DMS114 treated with DMSO at 0.1 percent for 48 hours (cell line): ENCODE measurements around the gene COG2.

Experiments
- DNase-seq: peaks from one replicate; lab custom pipeline; 2025; ENCODE audit not compliant: unreplicated experiment; lab: John Stamatoyannopoulos, UW

COG2 gene

DNA sequence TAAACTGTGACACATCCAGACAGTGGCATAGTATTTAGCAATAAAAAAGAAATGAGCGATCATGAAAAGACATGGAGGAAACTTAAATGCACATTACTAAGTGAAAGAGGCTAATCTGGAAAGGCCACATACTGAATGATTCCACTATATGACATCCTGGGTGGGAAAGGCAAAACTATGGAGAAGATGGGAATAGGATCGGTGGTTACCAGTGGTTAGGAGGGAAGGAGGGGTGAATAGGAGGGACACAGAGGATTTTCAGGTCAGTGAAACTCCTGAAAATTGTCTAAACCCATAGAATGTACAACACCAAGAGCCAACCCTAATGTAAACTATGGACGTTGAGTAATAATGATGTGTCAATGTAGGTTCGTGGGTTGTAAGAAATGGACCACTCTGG, 57.9 kb downstream of the COG2 start:
- no peak for DNase-seq

- DNase-seq = no peak
Observed at GRCh38 chr1:230701434-230701833, 59.2 kb downstream of the COG2 start.

DNA sequence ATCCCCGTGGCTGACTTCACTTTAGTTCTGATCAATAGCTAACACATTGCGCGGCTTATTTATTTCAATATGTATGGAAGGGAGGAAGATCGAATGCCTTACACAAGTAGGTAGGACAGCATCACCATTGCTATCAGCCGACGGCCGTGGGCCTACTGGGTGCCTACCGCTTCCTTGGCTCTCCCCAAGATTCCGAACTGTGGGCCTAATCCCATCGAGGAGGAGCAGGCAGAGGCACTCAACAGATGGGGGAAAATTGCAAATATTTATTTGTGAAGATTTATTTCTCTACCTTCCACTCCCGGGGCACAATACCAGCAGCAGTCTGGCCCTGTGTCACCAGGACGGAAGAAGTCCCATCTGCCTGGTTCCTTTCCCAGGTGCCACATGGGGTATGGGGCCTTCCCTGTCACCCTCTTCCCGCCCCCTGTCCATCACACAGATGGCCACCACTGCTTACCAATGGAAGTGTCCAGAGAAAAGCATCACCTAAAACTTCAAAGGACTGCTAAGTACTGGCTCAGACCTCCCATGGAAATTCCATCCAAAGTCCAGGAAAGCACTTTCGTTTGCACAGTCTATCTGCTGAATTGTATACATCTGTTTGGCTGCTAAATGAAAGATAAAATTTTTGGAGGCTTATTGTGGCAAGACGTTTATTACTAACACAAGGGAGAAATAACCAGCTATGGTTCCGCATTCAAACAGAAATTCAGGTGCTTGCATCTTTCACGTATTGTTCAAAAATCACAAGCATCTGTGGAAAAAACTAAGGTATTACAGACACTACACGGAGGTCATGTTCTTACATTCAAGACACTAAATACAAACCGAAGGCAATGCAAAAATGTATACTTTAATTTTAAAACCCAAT, 59.9 kb downstream of the COG2 start:
- DNase-seq = no peak

- DNase-seq = no peak
Observed at GRCh38 chr1:230702934-230703678, 60.8 kb downstream of the COG2 start.

DNA sequence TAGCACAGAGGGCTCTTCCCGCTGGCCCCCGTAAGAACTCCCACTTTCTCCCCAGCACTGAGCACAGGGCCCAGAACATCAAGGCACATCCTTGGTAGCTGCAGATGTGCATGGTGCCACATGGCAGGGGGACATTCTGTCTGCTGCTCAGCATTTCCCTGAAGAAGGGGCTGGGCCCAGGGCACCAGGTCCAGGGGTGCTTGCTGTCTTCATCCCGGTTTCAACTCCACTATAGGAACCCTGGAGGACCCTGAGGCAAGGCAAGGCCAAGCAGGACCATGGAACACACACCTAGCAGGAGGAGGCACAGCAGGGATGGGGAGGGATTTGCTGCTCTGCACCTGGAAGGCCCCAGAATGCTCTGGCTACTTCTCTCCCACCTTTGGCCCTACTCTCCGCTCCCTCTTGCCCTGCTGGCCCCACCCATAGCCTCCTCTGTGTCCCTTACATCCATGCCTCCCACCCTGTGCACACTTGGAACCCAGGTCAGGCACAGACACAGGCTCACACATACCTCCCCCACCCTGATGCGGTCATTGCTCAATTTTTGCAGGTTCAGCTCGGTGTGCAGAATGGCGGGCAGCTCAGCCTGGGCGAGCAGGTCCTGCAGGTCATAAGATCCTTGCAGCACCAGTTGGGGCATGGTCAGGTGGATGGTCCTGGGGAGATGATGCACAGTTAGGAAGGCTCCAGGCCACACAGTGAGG, 61.6 kb downstream of the COG2 start:
- no peak for DNase-seq

GRCh38 chr1:230704830-230705229, 62.5 kb downstream of the COG2 start:
- no peak for DNase-seq

GRCh38 chr1:230705289-230706019, 63.2 kb downstream of the COG2 start:
- no peak for DNase-seq

DNA sequence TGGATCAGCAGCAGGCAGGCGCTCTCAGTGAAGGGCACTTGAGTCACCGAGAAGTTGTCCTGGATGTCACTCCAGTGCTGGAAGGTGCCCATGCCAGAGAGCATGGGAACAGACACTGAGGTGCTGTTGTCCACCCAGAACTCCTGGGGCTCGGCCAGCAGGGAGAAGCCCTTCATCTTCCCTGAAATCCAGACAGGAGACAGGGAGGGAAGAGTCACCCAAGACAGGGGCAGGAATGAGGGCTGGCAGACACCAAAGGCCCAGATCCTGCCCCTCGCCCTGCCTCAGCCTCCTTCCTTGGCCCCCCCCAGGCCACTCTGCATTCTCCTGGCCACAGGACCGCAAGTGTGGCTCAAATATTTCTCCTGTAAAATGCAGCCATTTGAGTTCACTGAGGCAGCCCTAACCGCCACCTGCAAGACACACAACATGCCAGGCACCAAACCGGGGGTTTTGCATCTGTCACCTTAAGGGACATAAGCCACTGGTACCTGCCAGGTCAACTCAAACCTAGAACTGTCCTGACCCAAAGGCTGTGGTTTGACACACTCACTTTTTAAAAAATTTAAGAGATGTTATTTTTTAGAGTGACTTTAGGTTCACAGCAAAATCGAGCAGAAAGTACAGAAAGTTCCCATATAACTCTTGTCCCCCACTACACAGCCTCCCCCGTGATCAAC, 63.9 kb downstream of the COG2 start:
- DNase-seq = no peak

GRCh38 chr1:230706887-230707731, 64.8 kb downstream of the COG2 start:
- DNase-seq = no peak

- DNase-seq = no peak
Observed at GRCh38 chr1:230707732-230708630, 65.7 kb downstream of the COG2 start.

- DNase-seq = no peak
Observed at GRCh38 chr1:230708631-230709580, 66.6 kb downstream of the COG2 start.

GRCh38 chr1:230709619-230710542, 67.6 kb downstream of the COG2 start:
- no peak for DNase-seq

DNA sequence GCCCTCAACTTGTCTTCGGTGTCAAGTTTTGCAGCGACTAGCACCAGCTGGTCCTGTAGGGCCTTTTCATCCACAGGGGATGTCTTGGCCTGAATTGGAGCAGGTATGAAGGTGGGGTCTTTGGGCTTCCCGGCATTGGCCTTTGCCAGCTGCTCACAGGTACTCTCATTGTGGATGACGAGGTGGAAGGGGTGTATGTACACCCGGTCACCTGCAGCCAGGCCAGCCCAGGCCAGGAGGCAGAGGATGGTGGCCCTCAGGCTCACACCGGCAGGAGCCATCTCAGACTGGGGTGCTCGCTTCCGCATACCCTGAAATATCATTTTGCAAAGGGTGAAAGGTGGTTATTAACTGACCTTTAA, 68.2 kb downstream of the COG2 start:
- no peak for DNase-seq

DNA sequence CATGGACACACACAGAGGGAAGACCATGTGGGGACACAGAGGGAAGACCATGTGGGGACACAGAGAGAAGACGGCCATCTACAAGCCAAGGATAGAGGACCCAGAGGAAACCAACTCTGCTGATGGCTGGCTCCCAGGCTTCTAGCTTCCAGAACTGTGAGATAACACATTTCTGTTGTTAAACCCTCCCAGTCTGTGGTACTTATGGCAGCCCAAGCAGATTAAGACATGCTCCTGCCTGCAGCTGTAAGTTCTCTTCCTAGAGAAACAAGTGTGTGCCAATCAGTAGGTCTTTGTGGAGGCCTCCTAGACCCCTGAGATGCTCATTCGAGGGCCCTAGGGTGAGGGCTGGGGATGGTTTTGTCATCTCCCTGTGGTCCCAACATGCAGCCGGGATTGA, 69.0 kb downstream of the COG2 start:
- no peak for DNase-seq

DNA sequence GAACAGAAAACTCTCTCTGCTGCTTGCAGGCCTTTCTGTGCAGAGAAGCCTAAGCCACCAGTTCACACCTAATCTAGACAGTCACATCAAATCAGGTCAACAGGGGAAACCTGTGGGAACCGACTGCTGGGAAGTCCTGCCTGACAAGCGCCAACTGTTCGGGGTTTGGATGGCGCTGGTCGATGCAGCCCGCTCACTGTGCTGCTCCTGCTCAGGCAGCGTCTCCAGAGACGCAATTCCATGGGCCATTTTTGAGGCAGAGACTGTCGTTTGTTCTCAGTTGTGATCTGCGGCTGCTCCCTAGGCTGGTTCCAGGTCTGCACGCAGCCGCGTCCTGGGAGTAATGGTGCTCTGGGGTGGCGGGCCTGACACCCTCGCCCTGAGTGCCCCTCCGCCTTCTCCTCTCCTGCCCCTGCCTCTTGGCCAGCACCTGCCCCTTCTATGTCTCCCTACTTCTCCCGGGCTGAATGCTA, 70.2 kb downstream of the COG2 start:
- DNase-seq = no peak

DNA sequence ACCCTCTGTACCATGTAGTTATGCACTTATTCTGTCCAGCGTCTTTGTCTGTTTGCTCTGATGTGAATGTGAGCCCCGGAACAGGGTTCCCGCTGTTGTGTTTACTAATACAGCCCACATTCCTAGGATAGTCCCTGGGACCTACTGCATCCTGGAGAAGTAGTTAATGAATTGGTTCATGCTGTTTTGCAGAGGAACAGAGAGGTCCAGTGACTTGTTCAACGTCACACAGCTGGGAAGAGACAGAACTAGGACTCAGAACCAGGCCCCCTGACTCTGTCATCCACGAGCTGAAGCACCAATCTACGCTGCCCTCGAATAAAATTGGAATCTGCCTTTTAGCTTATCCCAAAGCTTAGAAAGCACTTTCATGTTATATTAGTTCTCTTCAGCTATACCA, 70.9 kb downstream of the COG2 start:
- DNase-seq = no peak
